Measurements from ENCODE around the gene XRCC6. TPM values are rescaled to one million over a fixed set of nuclear protein-coding genes. Genes with fewer than 3 reads are reported as not detected.
"Not testable (repeated sequence)": the region's sequence is repeated elsewhere in the genome, so short reads cannot be mapped to it uniquely, and the experiment has no call there.

The XRCC6 gene
- total RNA-seq, 1 experiment from 2014 or later, result 407 TPM

DNA sequence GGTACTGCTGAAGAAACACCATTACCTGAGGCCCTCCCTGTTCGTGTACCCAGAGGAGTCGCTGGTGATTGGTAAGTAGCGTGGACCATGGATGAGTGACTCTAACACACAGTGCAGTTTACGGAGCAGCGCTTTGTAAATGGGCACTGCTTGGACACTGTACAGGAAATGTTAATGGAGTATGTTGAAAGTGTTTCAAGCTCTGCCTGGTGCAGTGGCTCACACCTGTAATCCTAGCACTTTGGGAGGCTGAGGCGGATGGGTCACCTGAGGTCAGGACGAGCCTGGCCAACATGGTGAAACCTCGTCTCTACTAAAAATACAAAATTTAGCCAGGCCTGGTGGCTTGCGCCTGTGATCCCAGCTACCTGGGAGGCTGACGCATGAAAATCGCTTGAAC, 29.7 kb downstream of the XRCC6 start:
- no peak for DNase-seq (ENCODE audit: low read depth)

DNA sequence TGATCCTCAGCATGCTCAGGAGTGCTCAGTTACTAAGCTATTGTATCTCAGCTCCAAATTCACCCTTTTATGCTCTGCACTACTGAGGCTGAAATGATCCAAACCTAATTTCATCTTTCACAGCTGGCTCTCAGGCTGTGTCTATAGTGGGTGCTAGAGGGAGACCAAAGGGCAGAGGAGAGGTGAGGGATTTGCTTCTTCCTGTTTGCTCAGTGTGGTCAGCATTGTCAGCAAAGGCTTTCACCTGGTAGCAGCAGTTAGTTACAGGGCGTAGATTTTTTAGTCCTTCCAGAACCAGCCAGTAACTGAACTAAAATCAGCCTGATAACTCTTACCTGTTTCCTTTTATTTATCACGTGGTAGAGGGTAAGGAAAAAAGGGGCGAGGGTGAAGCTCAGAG, 33.2 kb downstream of the XRCC6 start:
- no peak for DNase-seq (ENCODE audit: low read depth)

DNA sequence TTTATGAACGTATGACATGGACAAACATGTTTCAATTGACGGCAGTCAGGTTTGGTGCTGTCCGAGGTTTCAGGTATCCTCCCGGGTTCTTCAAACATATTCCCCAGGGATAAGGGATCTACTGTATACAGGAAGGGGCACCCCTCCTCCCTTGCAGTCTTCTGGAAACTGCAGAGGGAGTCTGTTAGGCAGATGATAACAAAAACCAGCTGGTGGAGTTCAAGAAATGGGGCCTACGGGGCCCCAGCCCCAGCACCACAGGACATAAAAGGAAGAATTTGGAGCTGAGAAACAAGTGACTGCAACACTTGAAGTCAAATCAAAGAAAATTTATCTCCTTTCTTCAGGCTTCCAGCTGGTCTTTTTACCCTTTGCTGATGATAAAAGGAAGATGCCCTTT, 35.5 kb downstream of the XRCC6 start:
- DNase-seq (ENCODE audit: low read depth), result no peak

DNA sequence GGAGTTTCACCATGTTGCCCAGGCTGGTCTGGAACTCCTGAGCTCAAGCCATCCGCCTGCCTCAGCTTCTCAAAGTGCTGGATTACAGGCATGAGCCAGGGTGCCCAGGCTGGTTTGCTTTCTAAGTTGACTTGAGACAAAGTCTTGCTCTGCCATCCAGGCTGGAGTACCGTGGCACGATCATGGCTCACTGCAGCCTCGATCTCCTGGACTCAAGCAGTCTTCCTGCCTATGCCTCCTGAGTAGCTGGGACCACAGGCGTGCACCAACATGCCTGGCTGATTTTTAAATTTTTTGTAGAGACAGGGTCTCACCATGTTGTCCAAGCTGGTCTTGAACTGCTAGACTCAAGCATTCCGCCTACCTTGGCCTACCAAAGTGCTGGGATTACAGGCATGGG, 36.6 kb downstream of the XRCC6 start:
- no peak for DNase-seq (ENCODE audit: low read depth)

DNA sequence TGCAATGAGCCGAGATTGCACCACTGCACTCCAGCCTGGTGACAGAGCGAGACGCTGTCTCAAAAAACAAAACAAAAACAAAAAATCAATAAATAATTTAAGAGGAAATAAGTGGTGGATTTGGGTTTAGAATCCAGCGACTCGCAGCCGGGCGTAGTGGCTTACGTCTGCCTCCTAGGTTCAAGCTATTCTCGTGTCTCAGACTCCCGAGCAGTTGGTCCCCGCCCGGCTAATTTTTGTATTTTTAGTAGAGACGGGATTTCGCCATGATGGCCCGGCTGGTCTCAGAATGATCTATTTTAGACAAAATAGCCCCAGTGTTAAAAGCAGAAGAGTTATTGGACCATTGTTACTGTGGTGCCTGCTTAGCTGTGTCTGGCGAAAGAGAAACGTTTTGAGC, 37.8 kb downstream of the XRCC6 start:
- DNase-seq (ENCODE audit: low read depth), result no peak

DNA sequence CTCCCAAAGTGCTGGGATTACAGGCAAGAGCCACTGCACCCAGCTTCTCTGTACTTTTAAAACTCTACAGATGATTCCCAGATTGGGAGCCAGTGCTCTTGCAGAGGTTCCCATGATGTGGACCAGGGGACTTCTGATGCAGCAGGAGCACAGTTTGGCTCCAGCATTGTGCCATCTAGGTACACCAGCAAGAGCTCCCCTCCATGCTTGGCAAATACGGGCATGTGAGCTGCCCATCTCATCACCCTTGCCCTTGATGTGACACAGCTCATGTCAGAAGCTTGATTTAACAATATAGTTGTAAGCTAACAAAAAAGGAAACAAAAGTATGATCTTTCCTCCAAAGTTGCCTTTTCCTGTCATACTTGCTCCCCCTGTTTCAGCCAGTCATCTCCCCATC, 38.8 kb downstream of the XRCC6 start:
- no peak for DNase-seq (ENCODE audit: low read depth)

DNA sequence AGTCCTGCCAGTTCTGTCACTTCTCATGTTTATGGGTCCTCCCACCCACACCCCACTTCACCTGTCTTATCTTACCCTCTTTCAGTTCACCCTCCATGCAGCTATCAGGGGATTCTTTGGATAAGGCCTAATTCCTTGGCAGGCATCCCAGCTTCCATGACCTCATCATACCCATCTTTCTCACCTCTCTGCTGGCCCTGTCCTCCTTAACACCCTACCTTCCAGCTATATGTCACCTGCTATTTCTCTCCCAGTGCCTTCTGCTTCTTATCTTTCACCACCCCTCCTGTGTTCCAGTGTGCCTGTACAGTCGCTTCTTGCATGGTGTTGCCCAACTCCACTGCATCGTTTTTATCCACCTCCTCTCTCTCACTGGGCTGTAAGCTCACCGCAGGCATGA, 39.3 kb downstream of the XRCC6 start:
- no peak for DNase-seq (ENCODE audit: low read depth)

DNA sequence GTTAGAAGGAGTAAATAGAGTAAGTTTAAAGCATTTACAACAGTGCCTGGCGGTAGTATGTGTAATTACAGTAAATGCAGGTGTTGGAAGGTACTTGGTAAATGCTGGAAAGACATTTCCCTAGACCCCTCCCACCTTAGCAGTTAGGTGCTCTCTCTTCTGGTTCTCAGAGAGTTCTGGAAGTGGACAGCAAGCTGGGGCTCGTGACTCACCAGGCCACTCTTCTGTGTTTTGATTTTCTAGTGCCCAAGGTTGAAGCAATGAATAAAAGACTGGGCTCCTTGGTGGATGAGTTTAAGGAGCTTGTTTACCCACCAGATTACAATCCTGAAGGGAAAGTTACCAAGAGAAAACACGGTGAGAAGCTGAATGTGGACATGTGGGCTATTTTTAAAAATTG, 40.0 kb downstream of the XRCC6 start:
- no peak for DNase-seq (ENCODE audit: low read depth)

DNA sequence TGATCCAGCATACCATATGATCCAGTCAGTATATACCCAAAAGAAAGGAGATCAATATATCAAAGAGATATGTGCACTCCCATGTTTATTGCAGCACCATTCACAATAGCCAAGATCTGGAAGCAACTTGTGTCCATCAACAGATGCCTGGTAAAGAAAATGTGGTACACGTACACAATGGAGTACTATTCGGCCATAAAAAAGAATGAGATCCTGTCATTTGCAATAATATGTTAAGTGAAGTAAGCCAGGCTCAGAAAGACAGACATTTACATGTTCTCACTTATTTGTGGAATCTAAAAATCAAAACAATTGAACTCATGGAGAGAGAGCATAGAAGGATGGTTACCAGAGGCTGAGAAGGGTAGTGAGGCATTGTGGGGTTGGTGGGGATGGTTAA, 40.6 kb downstream of the XRCC6 start:
- DNase-seq (ENCODE audit: low read depth), result no peak

DNA sequence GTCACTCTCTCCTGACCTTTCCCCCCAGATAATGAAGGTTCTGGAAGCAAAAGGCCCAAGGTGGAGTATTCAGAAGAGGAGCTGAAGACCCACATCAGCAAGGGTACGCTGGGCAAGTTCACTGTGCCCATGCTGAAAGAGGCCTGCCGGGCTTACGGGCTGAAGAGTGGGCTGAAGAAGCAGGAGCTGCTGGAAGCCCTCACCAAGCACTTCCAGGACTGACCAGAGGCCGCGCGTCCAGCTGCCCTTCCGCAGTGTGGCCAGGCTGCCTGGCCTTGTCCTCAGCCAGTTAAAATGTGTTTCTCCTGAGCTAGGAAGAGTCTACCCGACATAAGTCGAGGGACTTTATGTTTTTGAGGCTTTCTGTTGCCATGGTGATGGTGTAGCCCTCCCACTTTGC, 42.5 kb downstream of the XRCC6 start:
- not testable (repeated sequence) for DNase-seq (ENCODE audit: low read depth)

DNA sequence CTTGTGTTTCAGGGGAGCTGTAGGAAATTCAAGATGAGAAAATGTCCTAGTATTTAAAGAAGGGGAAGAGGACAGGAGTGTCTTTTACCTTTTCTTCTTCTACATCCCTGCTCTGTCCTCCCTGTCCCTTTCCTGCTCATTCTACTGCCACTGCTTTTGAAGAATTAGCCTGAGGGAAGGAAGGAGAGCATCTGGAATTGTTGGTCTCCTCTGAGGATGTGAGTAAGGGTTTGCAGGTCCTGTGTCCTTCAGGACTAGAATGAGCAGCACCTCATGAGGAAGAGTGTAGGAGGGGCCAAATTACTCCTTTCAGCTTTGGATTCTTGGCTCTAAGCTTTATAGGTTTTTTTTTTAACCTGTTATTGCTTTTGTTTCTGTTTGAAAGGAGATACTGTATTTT, 43.4 kb downstream of the XRCC6 start:
- DNase-seq (ENCODE audit: low read depth), result peak; percentile 26

DNA sequence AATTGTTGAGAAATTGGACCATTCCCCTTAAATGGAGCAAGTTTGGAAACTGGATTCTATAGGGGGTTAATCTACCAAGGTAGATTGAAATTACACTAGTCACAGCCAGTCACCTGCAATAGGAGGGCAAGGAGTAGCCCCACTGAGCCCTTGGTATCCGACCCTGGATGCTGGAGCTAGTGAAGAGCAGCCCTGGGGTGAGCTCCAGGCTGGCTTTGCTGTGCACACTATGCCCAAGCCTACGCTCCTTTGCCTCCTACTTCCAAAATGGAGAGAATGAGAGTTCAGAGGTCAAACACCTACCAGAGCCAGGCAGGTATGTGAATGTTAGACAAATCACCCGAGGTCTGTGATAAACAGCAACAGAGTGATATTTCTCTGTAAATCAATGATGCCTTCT, 43.9 kb downstream of the XRCC6 start:
- DNase-seq (ENCODE audit: low read depth), result no peak

DNA sequence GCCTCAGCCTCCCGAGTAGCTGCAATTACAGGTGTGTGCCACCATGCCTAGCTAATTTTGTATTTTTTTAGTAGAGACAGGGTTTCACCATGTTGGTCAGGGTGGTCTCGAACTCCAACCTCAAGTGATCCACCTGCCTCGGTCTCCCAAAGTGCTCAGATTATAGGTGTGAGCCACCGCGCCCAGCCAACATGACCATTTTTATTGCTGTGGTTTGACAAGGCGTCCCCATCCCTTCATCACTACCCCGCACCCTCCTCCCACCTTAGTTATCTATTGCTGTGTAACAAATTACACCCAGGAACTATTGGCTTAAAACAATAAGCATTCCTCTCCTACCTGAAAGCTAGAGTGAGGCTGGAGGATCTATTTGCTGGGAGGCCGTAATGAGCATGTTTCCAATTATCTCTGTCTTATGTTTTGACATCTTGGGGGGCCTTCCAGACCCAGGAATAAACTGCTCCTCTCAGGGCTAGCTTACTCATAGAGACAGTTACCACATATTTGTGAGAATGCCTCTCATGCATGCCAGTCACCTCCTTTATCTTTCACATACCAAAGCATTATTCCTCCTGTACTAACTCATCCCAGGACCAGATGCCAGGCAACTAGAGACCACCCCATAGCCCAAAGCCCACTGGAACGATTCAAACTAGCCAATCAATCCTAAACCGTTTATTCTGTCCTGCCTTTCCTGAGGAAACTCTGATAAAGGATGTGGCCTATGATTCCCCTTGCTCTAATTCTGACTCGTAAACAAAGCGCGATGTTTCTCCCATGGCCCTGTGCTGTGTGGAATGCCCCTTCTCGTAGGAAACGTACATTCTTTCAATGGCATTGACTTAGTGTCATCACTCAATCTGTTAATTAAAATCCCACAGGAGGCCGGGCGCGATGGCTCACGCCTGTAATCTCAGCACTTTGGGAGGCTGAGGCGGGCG, 48.1 kb downstream of the XRCC6 start:
- peak; percentile 37 for DNase-seq (ENCODE audit: low read depth)

DNA sequence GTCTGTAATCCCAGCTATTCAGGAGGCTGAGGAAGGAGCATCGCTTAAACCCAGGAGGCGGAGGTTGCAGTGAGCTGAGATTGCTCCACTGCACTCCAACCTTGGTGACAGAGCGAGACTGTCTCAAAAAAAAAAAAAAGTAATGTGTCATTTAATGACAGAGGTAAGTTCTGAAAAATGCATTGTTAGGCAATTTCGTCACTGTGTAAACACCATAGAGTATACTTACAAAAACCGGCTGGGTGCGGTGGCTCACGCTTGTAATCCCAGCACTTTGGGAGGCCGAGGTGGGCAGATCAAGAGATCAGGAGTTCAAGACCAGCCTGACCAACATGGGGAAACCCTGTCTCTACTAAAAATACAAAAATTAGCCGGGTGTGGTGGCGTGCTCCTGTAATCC, 51.0 kb downstream of the XRCC6 start:
- DNase-seq (ENCODE audit: low read depth), result not testable (repeated sequence)

DNA sequence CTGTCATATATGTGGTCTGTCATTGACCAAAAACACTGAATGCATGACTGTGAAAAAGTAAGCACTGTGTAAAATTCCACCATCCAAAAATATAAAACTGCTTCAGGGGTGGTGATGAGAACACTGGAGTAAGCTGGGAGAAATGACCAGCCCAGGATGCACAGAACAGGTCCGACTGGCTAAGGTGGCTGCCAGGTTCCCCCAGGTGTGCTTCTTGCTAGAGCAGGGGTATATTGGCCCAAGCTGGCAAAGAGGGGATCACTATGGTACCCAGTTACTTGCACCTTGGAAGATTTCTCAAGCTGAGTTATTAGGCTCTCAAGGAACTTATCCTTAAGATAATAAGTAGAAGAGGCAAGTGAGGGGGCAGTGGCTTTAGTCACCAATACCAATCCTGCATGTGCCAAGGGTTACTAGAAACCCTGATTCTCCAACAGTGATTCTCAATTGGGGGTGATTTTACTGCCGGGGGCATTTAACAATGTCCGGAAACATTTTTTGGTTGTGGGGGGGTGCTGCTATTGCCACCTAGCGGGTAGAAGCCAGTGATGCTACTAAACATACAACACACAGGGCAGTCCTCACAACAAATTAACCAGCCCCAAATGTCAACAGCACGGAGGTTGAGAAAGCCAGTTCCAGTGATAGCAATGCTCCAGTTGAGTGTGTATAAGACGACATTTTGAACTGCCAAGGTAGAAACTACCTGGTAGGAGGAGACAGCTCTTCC, 51.9 kb downstream of the XRCC6 start:
- DNase-seq (ENCODE audit: low read depth), result no peak

DNA sequence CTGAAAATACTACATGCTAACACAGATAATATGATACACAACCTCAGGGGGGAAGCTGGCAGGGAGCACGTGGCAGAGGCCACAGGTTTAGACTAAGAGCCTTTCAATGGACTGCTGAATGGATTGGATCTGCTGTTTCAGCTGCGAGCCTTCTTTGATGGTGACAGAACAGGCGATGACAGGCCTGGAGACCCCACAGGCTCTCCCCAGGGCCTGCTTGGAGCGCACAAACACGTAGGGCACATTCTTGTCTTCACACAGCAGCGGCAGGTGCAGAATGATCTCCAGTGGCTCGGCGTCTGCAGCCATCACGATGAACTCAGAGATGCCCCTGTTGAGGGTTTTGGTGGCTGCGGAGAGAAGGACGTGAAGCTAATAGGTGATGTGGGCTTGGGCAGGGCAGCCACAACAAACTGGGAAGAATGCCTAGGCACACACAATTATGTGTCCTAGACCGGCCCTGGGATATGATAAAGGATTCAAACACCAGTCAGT, 53.8 kb downstream of the XRCC6 start:
- no peak for DNase-seq (ENCODE audit: low read depth)

DNA sequence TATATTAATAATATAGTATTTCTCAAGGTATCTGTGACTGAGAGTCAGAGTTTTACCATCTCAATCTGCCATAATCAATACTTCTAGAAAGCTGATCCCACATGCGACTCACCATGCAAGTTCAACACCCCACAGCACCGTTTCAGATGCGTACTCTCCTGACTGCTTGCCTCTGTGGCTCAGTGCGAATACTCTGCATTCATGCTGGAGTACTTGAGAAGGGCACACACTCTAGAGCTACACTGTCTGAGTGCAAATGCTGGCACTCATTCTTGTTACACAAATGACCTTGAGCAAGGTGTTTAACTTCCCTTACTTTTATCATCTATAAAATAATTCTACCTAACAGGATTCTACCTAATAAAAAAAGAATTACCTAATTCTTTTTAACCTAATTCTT, 55.0 kb downstream of the XRCC6 start:
- DNase-seq (ENCODE audit: low read depth), result no peak

DNA sequence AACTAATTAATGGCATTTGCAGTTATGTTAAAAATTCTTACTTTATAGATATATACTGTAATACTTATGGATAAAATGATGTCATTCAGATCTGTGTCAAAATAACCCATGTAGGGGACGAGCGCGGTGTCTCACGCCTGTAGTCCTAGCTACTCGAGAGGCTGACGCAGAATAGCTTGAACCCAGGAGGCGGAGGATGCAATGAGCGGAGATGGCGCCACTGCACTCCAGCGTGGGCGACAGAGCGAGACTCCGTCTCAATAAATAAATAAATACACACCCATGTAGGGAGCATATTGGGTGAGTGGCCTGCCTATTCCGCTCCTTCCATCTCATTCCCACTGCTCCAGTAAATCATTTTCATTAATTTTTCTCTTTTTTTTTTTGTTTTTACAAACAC, 60.5 kb downstream of the XRCC6 start:
- DNase-seq (ENCODE audit: low read depth), result no peak

DNA sequence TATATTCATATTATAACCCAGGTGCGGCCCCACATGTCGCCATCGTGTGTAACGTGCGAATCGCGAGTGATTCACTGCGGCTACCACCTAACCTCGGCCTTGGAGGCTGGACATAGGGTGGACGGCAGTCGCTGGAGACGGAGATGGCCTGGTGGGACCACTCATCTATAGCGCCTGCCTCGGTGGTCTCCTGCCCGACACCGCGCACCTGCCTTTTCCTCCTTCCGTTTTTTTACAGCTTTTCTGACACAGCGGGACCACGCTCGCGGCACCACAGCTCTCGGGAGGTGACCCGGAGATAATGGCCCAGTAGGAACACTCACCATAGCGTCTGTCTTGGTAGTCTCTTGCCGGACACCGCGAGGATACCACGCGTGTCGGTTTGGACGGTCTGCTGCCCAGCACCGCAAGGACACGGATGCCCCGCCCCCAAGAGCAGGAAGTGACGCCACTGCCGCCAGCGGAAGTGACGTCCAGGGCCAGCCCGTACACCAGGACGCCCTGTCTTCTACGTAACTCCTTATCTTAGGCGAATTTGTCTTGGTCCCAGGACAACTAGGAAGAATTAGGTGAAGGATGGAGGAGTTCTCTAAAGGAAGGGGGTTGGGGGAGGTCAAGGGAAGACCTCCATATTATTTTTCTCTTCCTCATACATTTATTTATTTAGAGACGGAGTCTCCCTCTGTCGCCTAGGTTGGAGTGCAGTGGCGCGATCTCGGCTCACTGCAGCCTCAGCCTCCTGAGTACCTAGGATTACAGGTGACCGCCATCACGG, 61.1 kb downstream of the XRCC6 start:
- peak; percentile 77 for DNase-seq (ENCODE audit: low read depth)

DNA sequence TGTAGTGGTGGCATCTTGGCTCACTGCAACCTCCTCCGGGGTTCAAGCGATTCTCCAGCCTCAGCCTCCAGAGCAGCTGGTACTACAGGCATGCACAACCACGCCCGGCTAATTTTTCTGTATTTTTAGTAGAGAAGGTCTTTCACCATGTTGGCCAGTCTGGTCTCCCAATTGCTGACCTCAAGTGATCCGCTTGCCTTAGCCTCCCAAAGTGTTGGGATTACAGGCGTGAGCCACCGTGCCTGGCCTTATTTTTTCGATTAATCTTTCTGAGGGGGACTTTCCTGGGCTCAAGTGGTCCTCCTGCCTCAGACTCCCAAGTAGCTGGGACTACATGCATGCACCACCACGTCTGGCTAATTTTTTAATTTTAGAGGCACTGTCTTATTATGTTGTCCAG, 62.0 kb downstream of the XRCC6 start:
- DNase-seq (ENCODE audit: low read depth), result no peak

DNA sequence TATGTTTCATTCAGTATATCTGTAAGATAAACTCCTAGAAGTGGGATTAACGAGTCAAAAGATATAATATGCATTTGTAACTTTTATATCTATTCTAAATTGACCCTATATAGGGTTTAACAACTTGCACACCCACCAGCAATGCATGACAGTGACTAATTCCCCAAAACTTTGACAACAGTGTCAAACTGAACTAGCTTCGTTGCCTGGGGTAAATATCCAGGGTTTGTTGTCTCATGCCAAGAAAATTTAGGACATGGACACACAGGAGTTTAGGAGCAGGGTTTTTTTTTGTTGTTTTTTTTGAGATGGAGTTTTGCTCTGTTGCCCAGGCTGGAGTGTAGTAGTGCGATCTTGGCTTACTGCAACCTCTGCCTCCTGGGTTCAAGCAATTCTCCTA, 62.5 kb downstream of the XRCC6 start:
- DNase-seq (ENCODE audit: low read depth), result peak; percentile 48

DNA sequence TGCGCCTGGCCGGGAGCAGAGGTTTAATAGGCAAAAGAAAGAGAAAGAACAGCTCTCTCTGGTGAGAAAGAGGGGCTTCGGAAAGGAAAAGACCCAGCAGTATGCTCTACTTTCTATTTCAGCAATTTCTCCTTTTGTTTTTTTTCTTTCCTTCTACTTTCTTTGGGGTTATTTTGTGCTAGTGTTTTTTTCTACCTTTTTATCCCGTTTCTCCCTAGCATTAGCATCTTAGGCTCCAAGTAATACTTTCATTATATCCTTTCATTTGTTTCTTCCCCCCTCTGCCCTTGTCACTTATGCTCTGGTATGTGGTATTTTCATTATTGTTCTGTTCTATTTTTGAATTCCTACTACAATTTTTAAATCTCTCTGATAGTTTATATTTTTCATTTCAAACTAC, 63.1 kb downstream of the XRCC6 start:
- no peak for DNase-seq (ENCODE audit: low read depth)
